Astrocyte (in vitro differentiated cells and primary cell): ENCODE data around the gene STT3B. TPM values are rescaled to one million over a fixed set of nuclear protein-coding genes. Genes with fewer than 3 reads are reported as not detected.

Experiments used
- DNase-seq: peaks from one replicate; pipeline ENCODE4 v3.0.0-alpha.2; 2010; ENCODE audit warnings: low read depth
- FAIRE-seq: peaks from 2 replicates; lab custom pipeline; 2011; peaks lifted over from hg19 to GRCh38; lab: Jason Lieb, UNC
- H2AFZ ChIP-seq: 2 replicates; pipeline ENCODE4 v1.6.0; 2012; ENCODE audit warnings: low read depth, low read length, inconsistent platforms
- H3K27ac ChIP-seq: 2 replicates; pipeline ENCODE4 v1.5.1; 2011; ENCODE audit warnings: low read depth, low read length, inconsistent platforms
- H3K27me3 ChIP-seq: 2 replicates; pipeline ENCODE4 v1.6.0; 2011; ENCODE audit warnings: low read length, inconsistent platforms; ENCODE audit not compliant: insufficient read depth
- H3K36me3 ChIP-seq: 2 replicates; pipeline ENCODE4 v1.5.1; 2011; ENCODE audit warnings: low read length, inconsistent platforms; ENCODE audit not compliant: insufficient read depth
- H3K4me1 ChIP-seq: 2 replicates; pipeline ENCODE4 v1.5.1; 2011; ENCODE audit warnings: low read length, inconsistent platforms; ENCODE audit not compliant: insufficient read depth
- H3K4me2 ChIP-seq: 2 replicates; pipeline ENCODE4 v1.6.0; 2012; ENCODE audit warnings: low read length, inconsistent platforms
- H3K4me3 ChIP-seq: 2 replicates; pipeline ENCODE4 v1.5.1; 2011; ENCODE audit warnings: low read depth, mild to moderate bottlenecking, low read length, inconsistent platforms; ENCODE audit not compliant: insufficient read depth
- H3K79me2 ChIP-seq: 2 replicates; pipeline ENCODE4 v1.6.0; 2012; ENCODE audit warnings: mild to moderate bottlenecking, low read length, inconsistent platforms; ENCODE audit not compliant: insufficient read depth
- H3K9ac ChIP-seq: 2 replicates; pipeline ENCODE4 v1.6.0; 2012; ENCODE audit warnings: mild to moderate bottlenecking, low read length, inconsistent platforms
- H3K9me3 ChIP-seq: 2 replicates; pipeline ENCODE4 v1.5.1; 2012; ENCODE audit warnings: low read depth, mild to moderate bottlenecking, low read length, inconsistent platforms; ENCODE audit not compliant: insufficient read depth
- H4K20me1 ChIP-seq: 2 replicates; pipeline ENCODE4 v1.6.0; 2012; ENCODE audit warnings: low read length, inconsistent platforms; ENCODE audit not compliant: insufficient read depth
- H3K27ac Mint-ChIP-seq: one replicate; pipeline ENCODE4 v1.8.0; 2021; ENCODE audit warnings: mild to moderate bottlenecking, mixed read lengths; ENCODE audit not compliant: unreplicated experiment
- H3K27me3 Mint-ChIP-seq: one replicate; pipeline ENCODE4 v1.8.0; 2021; ENCODE audit warnings: low read depth, mixed read lengths; ENCODE audit not compliant: unreplicated experiment
- H3K36me3 Mint-ChIP-seq: one replicate; pipeline ENCODE4 v1.8.0; 2021; ENCODE audit warnings: low read depth, mixed read lengths; ENCODE audit not compliant: unreplicated experiment
- H3K4me1 Mint-ChIP-seq: one replicate; pipeline ENCODE4 v1.8.0; 2021; ENCODE audit warnings: low read depth, mixed read lengths; ENCODE audit not compliant: unreplicated experiment
- H3K4me3 Mint-ChIP-seq: one replicate; pipeline ENCODE4 v1.8.0; 2021; ENCODE audit warnings: mild to moderate bottlenecking, moderate library complexity, mixed read lengths; ENCODE audit not compliant: unreplicated experiment
- H3K9me3 Mint-ChIP-seq: one replicate; pipeline ENCODE4 v1.8.0; 2021; ENCODE audit warnings: mild to moderate bottlenecking, mixed read lengths; ENCODE audit not compliant: unreplicated experiment
- EZH2 ChIP-seq: IDR thresholded peaks from 2 replicates; pipeline ENCODE4 v1.6.1; 2012; ENCODE audit warnings: mild to moderate bottlenecking, low read length, inconsistent platforms; ENCODE audit not compliant: insufficient read depth
- total RNA-seq: library from RNA; stranded (reverse); gene quantifications from 2 replicates; pipeline ENCODE4 v1.2.1, GENCODE V29; 2021
- TF ChIP-seq, protein P1 (sequence below): IDR thresholded peaks from 2 replicates; pipeline ENCODE4 v1.5.1; 2011; ENCODE audit warnings: low read depth, mild to moderate bottlenecking, inconsistent platforms, low read length, moderate library complexity; ENCODE audit not compliant: insufficient read depth

Gene STT3B
- total RNA-seq, 1 donor from 2014 or later: 156 TPM

DNA sequence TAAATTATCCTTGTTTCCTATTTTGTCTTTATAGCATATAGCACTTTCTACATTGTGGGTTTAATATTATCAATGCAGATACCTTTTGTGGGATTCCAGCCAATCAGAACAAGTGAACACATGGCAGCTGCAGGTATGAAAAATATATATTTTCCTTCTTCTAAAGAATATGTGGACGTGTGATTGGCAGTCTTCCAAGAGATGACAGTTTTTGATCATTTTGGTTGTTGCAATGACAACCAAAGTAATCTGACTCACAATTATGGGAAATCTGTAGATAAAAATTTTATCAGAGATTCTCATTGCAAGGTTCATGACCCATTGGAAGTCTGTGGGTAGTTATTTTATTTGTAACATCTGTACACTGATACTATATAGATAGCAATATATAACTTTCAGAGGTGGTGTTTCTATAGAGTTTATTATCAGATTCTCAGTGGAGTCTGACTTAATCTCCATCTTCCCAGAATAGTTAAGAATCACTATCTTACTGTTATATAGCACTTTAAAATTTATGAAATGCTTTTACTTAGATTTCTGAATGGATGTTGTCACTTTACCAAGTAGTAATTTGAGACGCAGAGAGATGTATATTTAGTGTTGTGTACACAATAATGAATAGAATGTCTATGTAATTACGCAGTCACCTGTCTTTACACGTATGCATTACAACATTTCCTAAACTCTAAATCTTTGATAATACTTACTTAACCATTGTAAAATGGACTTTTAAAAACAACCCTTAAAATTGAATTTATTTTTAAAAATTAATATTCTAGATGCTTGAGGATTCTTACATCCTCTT lies 82.5 kb downstream of the STT3B start:
- H3K36me3 ChIP-seq: peaks cover 2% of the 10 kb centered on the region
- Mint-ChIP-seq H3K27me3 (no peaks in the 10 kb centered on the region), H3K4me1 (peaks cover 2% of the 10 kb centered on the region), H3K4me3 (no peak overlapping the region), H3K36me3 (peaks cover 3% of the 10 kb centered on the region), H3K27ac (no peak overlapping the region), H3K9me3 (no peaks in the 10 kb centered on the region)
- no peak for TF ChIP-seq EZH2
- TF ChIP-seq, protein P1, sequence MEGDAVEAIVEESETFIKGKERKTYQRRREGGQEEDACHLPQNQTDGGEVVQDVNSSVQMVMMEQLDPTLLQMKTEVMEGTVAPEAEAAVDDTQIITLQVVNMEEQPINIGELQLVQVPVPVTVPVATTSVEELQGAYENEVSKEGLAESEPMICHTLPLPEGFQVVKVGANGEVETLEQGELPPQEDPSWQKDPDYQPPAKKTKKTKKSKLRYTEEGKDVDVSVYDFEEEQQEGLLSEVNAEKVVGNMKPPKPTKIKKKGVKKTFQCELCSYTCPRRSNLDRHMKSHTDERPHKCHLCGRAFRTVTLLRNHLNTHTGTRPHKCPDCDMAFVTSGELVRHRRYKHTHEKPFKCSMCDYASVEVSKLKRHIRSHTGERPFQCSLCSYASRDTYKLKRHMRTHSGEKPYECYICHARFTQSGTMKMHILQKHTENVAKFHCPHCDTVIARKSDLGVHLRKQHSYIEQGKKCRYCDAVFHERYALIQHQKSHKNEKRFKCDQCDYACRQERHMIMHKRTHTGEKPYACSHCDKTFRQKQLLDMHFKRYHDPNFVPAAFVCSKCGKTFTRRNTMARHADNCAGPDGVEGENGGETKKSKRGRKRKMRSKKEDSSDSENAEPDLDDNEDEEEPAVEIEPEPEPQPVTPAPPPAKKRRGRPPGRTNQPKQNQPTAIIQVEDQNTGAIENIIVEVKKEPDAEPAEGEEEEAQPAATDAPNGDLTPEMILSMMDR: no peak
- no peak overlapping the region for H2AFZ ChIP-seq
- H3K9me3 ChIP-seq: no peaks in the 10 kb centered on the region
- H3K4me1 ChIP-seq: no peaks in the 10 kb centered on the region
- FAIRE-seq (no peak), DNase-seq (no peak)
- H3K9ac ChIP-seq: no peak overlapping the region
- H4K20me1 ChIP-seq: peaks cover 17% of the 10 kb centered on the region
- H3K4me2 ChIP-seq: no peak overlapping the region
- no peak overlapping the region for H3K27ac ChIP-seq
- H3K4me3 ChIP-seq: no peak overlapping the region
- peaks cover 22% of the 10 kb centered on the region for H3K79me2 ChIP-seq
- H3K27me3 ChIP-seq: no peaks in the 10 kb centered on the region

DNA sequence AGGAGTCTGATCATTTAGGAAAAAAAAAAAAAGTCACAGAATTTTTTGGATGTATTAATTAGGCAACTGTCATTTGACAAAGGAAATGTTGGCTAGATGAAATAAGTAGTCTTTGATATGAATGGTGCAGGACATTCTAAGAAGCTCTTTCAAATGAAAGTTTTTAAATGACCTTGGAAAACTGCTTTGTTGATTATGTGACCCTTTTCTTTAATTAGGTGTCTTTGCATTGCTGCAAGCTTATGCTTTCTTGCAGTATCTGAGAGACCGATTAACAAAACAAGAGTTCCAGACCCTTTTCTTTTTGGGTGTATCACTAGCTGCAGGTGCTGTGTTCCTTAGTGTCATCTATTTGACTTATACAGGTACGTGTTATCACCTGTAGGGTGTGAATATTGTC lies 84.0 kb downstream of the STT3B start:
- no peaks in the 10 kb centered on the region for H3K9me3 ChIP-seq
- no peak for FAIRE-seq
- Mint-ChIP-seq H3K27ac (no peak overlapping the region), H3K27me3 (no peaks in the 10 kb centered on the region), H3K4me1 (peaks cover 7% of the 10 kb centered on the region), H3K36me3 (peaks cover 3% of the 10 kb centered on the region), H3K4me3 (no peak overlapping the region), H3K9me3 (no peaks in the 10 kb centered on the region)
- H2AFZ ChIP-seq: no peak overlapping the region
- H4K20me1 ChIP-seq: peaks cover 13% of the 10 kb centered on the region
- TF ChIP-seq, protein P1: no peak
- no peak for TF ChIP-seq EZH2
- no peaks in the 10 kb centered on the region for H3K27me3 ChIP-seq
- H3K4me1 ChIP-seq: no peaks in the 10 kb centered on the region
- no peak for DNase-seq
- no peak overlapping the region for H3K4me2 ChIP-seq
- H3K36me3 ChIP-seq: peaks cover 8% of the 10 kb centered on the region
- H3K27ac ChIP-seq: no peak overlapping the region
- H3K9ac ChIP-seq: no peak overlapping the region
- H3K4me3 ChIP-seq: no peak overlapping the region
- peaks cover 22% of the 10 kb centered on the region for H3K79me2 ChIP-seq

DNA sequence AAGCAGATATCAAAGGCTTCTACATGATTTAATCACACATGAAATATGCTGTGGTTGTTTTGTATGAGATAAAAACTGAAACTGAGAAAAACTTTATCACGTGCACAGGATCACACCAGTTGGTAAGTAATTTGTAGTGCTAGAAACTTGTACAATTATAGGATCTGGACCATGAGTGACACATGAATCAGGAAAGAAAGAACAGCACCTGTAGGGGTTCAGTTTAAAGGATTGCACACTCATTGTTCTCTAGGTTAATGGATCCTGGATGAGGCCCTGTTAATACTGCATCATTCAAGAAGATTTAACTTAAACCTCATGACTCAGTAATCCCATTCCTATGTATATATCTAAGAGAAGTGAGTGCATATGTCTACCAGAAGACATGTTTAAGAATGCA lies 87.9 kb downstream of the STT3B start:
- peaks cover 32% of the 10 kb centered on the region for H3K36me3 ChIP-seq
- H2AFZ ChIP-seq: no peak overlapping the region
- TF ChIP-seq, protein P1: no peak
- TF ChIP-seq EZH2: no peak
- Mint-ChIP-seq H3K9me3 (no peaks in the 10 kb centered on the region), H3K27ac (no peak overlapping the region), H3K4me1 (peaks cover 4% of the 10 kb centered on the region), H3K36me3 (peaks cover 2% of the 10 kb centered on the region), H3K27me3 (no peaks in the 10 kb centered on the region), H3K4me3 (no peak overlapping the region)
- H3K27ac ChIP-seq: no peak overlapping the region
- FAIRE-seq: no peak
- no peaks in the 10 kb centered on the region for H3K9me3 ChIP-seq
- no peaks in the 10 kb centered on the region for H3K79me2 ChIP-seq
- no peaks in the 10 kb centered on the region for H3K27me3 ChIP-seq
- H3K9ac ChIP-seq: no peak overlapping the region
- no peaks in the 10 kb centered on the region for H4K20me1 ChIP-seq
- H3K4me2 ChIP-seq: no peak overlapping the region
- H3K4me1 ChIP-seq: no peaks in the 10 kb centered on the region
- DNase-seq: no peak
- no peak overlapping the region for H3K4me3 ChIP-seq
